A673 (cell line): ENCODE results near the gene MAP7D2. TPM values are rescaled to one million over a fixed set of nuclear protein-coding genes. Genes with fewer than 3 reads are reported as not detected.

ENCODE experiments used
- BruUV-seq: library from RNA; stranded (reverse); fragments of 400-500 nt; replicated peaks from 2 replicates; lab custom pipeline; 2021; lab: Mats Ljungman, UMichigan
- CTCF ChIA-PET: fragments of 300-600 bp; sonication (Branson Sonifier 250); formaldehyde crosslinking; loops from one replicate; lab custom pipeline; 2022; ENCODE audit warnings: antibody characterized with exemption; lab: Charles Lee
- POLR2A ChIA-PET: fragments of 300-600 bp; sonication (Branson Sonifier 250); formaldehyde crosslinking; loops from one replicate; lab custom pipeline; 2022; ENCODE audit warnings: antibody characterized with exemption; ENCODE audit not compliant: low non-redundant PET; lab: Charles Lee
- DNase-seq: peaks from one replicate; pipeline ENCODE4 v3.0.0-alpha.2; 2015; ENCODE audit warnings: low spot score
- H3K27ac ChIP-seq: fragments of 200-600 bp; sonication (generic); 2 replicates; pipeline ENCODE4 v1.5.1; 2016; ENCODE audit warnings: mixed run types, low read depth, mild to moderate bottlenecking, mixed read lengths, antibody characterized with exemption, low read length; ENCODE audit not compliant: poor library complexity, severe bottlenecking
- H3K27me3 ChIP-seq: fragments of 200-600 bp; sonication (generic); replicated peaks from 2 replicates; pipeline ENCODE4 v1.6.1; 2017; ENCODE audit warnings: mixed run types, low read depth, mild to moderate bottlenecking, mixed read lengths, antibody characterized with exemption, low read length; ENCODE audit not compliant: insufficient read depth, poor library complexity
- H3K36me3 ChIP-seq: fragments of 200-600 bp; sonication (generic); 2 replicates; pipeline ENCODE4 v1.6.1; 2016; ENCODE audit warnings: mixed run types, mild to moderate bottlenecking, mixed read lengths, antibody characterized with exemption, low read length; ENCODE audit not compliant: insufficient read depth, poor library complexity, severe bottlenecking
- H3K4me1 ChIP-seq: fragments of 200-600 bp; sonication (generic); 2 replicates; pipeline ENCODE4 v1.6.1; 2017; ENCODE audit warnings: mixed run types, mild to moderate bottlenecking, mixed read lengths, antibody characterized with exemption, low read length; ENCODE audit not compliant: insufficient read depth, poor library complexity, severe bottlenecking
- H3K4me3 ChIP-seq: fragments of 200-600 bp; sonication (generic); 2 replicates; pipeline ENCODE4 v1.5.1; 2016; ENCODE audit warnings: low read depth, mixed run types, mild to moderate bottlenecking, mixed read lengths, low read length; ENCODE audit not compliant: poor library complexity, severe bottlenecking
- H3K9me3 ChIP-seq: fragments of 200-600 bp; sonication (generic); 2 replicates; pipeline ENCODE4 v1.6.1; 2016; ENCODE audit warnings: mixed run types, low read depth, mild to moderate bottlenecking, mixed read lengths, antibody characterized with exemption, low read length; ENCODE audit not compliant: poor library complexity, severe bottlenecking
- CTCF ChIP-seq: fragments of 300-800, 200-600 bp; sonication (generic); conservative IDR thresholded peaks from 2 replicates; pipeline ENCODE4 v1.5.1; 2017; ENCODE audit warnings: low read depth, mild to moderate bottlenecking, antibody characterized with exemption, low read length, moderate library complexity, mixed read lengths
- EZH2 ChIP-seq: fragments of 200-600 bp; sonication (generic); IDR thresholded peaks from 2 replicates; pipeline ENCODE4 v1.6.1; 2017; ENCODE audit warnings: borderline replicate concordance, low read depth, mild to moderate bottlenecking, mixed read lengths, antibody characterized with exemption, low read length; ENCODE audit not compliant: poor library complexity, severe bottlenecking
- intact Hi-C: fragments of 100-400 bp; cut with micrococcal nuclease; formaldehyde crosslinking; loops from one replicate; pipeline ENCODE4 v1.10.0; 2022; ENCODE audit not compliant: unreplicated experiment
- total RNA-seq: library from RNA; stranded (reverse); gene quantifications from 2 replicates; pipeline ENCODE4 v1.2.3, GENCODE V29; 2021

The MAP7D2 gene
- total RNA-seq, 1 experiment from 2014 or later: 1.2 TPM

- TF ChIP-seq EZH2: no peak
- no peak for TF ChIP-seq CTCF
- no TSS peak for BruUV-seq
- Histone ChIP-seq H3K9me3 (peaks cover 6% of the 10 kb centered on the region), H3K4me3 (no peak overlapping the region), H3K4me1 (no peaks in the 10 kb centered on the region), H3K27me3 (no peaks in the 10 kb centered on the region), H3K27ac (no peak overlapping the region), H3K36me3 (no peaks in the 10 kb centered on the region)
- ChIA-PET POLR2A (no interaction called here), CTCF (no interaction called here)
- intact Hi-C loops: no loop called here
- DNase-seq: no peak
Observed at GRCh38 chrX:19975845-19976244, 140.9 kb downstream of the MAP7D2 start.

GRCh38 chrX:19972984-19973383 lies 143.7 kb downstream of the MAP7D2 start:
- ChIA-PET CTCF (no interaction called here), POLR2A (no interaction called here)
- H3K4me3 ChIP-seq: no peak overlapping the region
- TF ChIP-seq CTCF: no peak
- no peak for TF ChIP-seq EZH2
- no peaks in the 10 kb centered on the region for H3K36me3 ChIP-seq
- no peaks in the 10 kb centered on the region for H3K4me1 ChIP-seq
- DNase-seq: no peak
- peaks cover 6% of the 10 kb centered on the region for H3K9me3 ChIP-seq
- intact Hi-C loops: no loop called here
- no TSS peak for BruUV-seq
- H3K27me3 ChIP-seq: peaks cover 3% of the 10 kb centered on the region
- H3K27ac ChIP-seq: no peak overlapping the region

- Histone ChIP-seq H3K27ac (no peak overlapping the region), H3K27me3 (peaks cover 3% of the 10 kb centered on the region), H3K4me1 (no peaks in the 10 kb centered on the region), H3K4me3 (no peak overlapping the region), H3K9me3 (no peaks in the 10 kb centered on the region), H3K36me3 (no peaks in the 10 kb centered on the region)
- no peak for TF ChIP-seq EZH2
- no peak for TF ChIP-seq CTCF
- DNase-seq: no peak
- BruUV-seq: no TSS peak
- POLR2A ChIA-PET: no interaction called here
- CTCF ChIA-PET: no interaction called here
- intact Hi-C loops: no loop called here
Observed at GRCh38 chrX:19968276-19968675, 148.4 kb downstream of the MAP7D2 start.
